SK-N-SH treated with all-trans-retinoic acid at 6 μM for 48 hours (cell line): ENCODE data around the gene PAPOLA.
A peak's percentile ranks its signal among the peaks of the same experiment; 100 is the strongest.

Source experiments
- ATAC-seq: fragments of 200-7000 bp; cut with Tn5 transposase; 3 replicates; pipeline ENCODE4 v1.9.1; 2020; ENCODE audit warnings: mild to moderate bottlenecking, moderate library complexity
- BACH2 ChIP-seq: fragments of 250-450 bp; sonication (Bioruptor Pico); IDR thresholded peaks from 2 replicates; pipeline ENCODE4 v1.9.0; 2021; ENCODE audit warnings: mild to moderate bottlenecking, borderline replicate concordance
- CSRNP3 ChIP-seq: fragments of 250-450 bp; sonication (Bioruptor Pico); IDR thresholded peaks from 2 replicates; pipeline ENCODE4 v1.5.1; 2021; ENCODE audit warnings: mild to moderate bottlenecking, moderate library complexity
- ESRRG ChIP-seq: fragments of 250-450 bp; sonication (Bioruptor Pico); IDR thresholded peaks from 2 replicates; pipeline ENCODE4 v1.6.1; 2021; ENCODE audit warnings: mild to moderate bottlenecking
- GLIS3 ChIP-seq: fragments of 250-450 bp; sonication (Bioruptor Pico); IDR thresholded peaks from 2 replicates; pipeline ENCODE4 v1.5.0; 2020; ENCODE audit warnings: mild to moderate bottlenecking, moderate library complexity
- OSR1 ChIP-seq: fragments of 250-450 bp; sonication (Bioruptor Pico); IDR thresholded peaks from 2 replicates; pipeline ENCODE4 v1.8.0; 2022; ENCODE audit warnings: moderate library complexity, mild to moderate bottlenecking, inconsistent platforms
- PATZ1 ChIP-seq: fragments of 250-450 bp; sonication (Bioruptor Pico); IDR thresholded peaks from 2 replicates; pipeline ENCODE4 v1.8.0; 2020; ENCODE audit warnings: mild to moderate bottlenecking, moderate library complexity, borderline replicate concordance
- POU6F1 ChIP-seq: fragments of 250-450 bp; sonication (Bioruptor Pico); IDR thresholded peaks from 2 replicates; pipeline ENCODE4 v1.8.0; 2021; ENCODE audit warnings: low read depth, mild to moderate bottlenecking, moderate library complexity, borderline replicate concordance
- PPARA ChIP-seq: fragments of 250-450 bp; sonication (Bioruptor Pico); IDR thresholded peaks from 2 replicates; pipeline ENCODE4 v1.5.0; 2020; ENCODE audit warnings: mild to moderate bottlenecking, borderline replicate concordance
- RARB ChIP-seq: fragments of 250-450 bp; sonication (Bioruptor Pico); IDR thresholded peaks from 2 replicates; pipeline ENCODE4 v1.8.0; 2021; ENCODE audit warnings: mild to moderate bottlenecking, moderate library complexity
- SNAI2 ChIP-seq: fragments of 250-450 bp; sonication (Bioruptor Pico); IDR thresholded peaks from 2 replicates; pipeline ENCODE4 v1.5.0; 2020; ENCODE audit warnings: mild to moderate bottlenecking, moderate library complexity
- ZFP3 ChIP-seq: fragments of 250-450 bp; sonication (Bioruptor Pico); IDR thresholded peaks from 2 replicates; pipeline ENCODE4 v1.5.0; 2020; ENCODE audit warnings: mild to moderate bottlenecking, moderate library complexity
- ZNF565 ChIP-seq: fragments of 450-650 bp; formaldehyde crosslinking; conservative IDR thresholded peaks from 2 replicates; pipeline ENCODE4 v1.5.0; 2020; ENCODE audit warnings: low read depth, mild to moderate bottlenecking, moderate library complexity
- ZNF70 ChIP-seq: fragments of 450-650 bp; formaldehyde crosslinking; IDR thresholded peaks from 2 replicates; pipeline ENCODE4 v1.5.0; 2020; ENCODE audit warnings: mild to moderate bottlenecking, moderate library complexity
- ZNF8 ChIP-seq: fragments of 450-650 bp; formaldehyde crosslinking; IDR thresholded peaks from 2 replicates; pipeline ENCODE4 v1.5.0; 2020; ENCODE audit warnings: mild to moderate bottlenecking, moderate library complexity
- TF ChIP-seq, protein P1 (sequence below): fragments of 250-450 bp; sonication (Bioruptor Pico); IDR thresholded peaks from 2 replicates; pipeline ENCODE4 v1.5.0; 2020; ENCODE audit warnings: mild to moderate bottlenecking, moderate library complexity
- TF ChIP-seq, protein P2 (sequence below): fragments of 250-450 bp; sonication (Bioruptor Pico); IDR thresholded peaks from 2 replicates; pipeline ENCODE4 v1.5.1; 2020; ENCODE audit warnings: low read depth, mild to moderate bottlenecking, moderate library complexity

The PAPOLA gene

GRCh38 chr14:96584199-96584906 lies 82.2 kb downstream of the PAPOLA start:
- peak; percentile 91 for ATAC-seq
- TF ChIP-seq ZFP3 (CRISPR knock-in tag) (no peak), PPARA (no peak), ZNF70 (no peak), SNAI2 (CRISPR knock-in tag) (no peak), ZNF8 (CRISPR knock-in tag) (no peak), CSRNP3 (no peak), POU6F1 (no peak), PATZ1 (CRISPR knock-in tag) (no peak), RARB (CRISPR knock-in tag) (no peak), OSR1 (no peak), ZNF565 (CRISPR knock-in tag) (no peak)
- TF ChIP-seq, protein P1, sequence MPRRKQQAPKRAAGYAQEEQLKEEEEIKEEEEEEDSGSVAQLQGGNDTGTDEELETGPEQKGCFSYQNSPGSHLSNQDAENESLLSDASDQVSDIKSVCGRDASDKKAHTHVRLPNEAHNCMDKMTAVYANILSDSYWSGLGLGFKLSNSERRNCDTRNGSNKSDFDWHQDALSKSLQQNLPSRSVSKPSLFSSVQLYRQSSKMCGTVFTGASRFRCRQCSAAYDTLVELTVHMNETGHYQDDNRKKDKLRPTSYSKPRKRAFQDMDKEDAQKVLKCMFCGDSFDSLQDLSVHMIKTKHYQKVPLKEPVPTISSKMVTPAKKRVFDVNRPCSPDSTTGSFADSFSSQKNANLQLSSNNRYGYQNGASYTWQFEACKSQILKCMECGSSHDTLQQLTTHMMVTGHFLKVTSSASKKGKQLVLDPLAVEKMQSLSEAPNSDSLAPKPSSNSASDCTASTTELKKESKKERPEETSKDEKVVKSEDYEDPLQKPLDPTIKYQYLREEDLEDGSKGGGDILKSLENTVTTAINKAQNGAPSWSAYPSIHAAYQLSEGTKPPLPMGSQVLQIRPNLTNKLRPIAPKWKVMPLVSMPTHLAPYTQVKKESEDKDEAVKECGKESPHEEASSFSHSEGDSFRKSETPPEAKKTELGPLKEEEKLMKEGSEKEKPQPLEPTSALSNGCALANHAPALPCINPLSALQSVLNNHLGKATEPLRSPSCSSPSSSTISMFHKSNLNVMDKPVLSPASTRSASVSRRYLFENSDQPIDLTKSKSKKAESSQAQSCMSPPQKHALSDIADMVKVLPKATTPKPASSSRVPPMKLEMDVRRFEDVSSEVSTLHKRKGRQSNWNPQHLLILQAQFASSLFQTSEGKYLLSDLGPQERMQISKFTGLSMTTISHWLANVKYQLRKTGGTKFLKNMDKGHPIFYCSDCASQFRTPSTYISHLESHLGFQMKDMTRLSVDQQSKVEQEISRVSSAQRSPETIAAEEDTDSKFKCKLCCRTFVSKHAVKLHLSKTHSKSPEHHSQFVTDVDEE (CRISPR knock-in tag): no peak
- TF ChIP-seq, protein P2, sequence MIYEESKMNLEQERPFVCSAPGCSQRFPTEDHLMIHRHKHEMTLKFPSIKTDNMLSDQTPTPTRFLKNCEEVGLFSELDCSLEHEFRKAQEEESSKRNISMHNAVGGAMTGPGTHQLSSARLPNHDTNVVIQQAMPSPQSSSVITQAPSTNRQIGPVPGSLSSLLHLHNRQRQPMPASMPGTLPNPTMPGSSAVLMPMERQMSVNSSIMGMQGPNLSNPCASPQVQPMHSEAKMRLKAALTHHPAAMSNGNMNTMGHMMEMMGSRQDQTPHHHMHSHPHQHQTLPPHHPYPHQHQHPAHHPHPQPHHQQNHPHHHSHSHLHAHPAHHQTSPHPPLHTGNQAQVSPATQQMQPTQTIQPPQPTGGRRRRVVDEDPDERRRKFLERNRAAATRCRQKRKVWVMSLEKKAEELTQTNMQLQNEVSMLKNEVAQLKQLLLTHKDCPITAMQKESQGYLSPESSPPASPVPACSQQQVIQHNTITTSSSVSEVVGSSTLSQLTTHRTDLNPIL (CRISPR knock-in tag): no peak

- ATAC-seq: no peak
- TF ChIP-seq ZNF8 (CRISPR knock-in tag): no peak
- TF ChIP-seq SNAI2 (CRISPR knock-in tag): no peak
- no peak for TF ChIP-seq PATZ1 (CRISPR knock-in tag)
- no peak for TF ChIP-seq ESRRG (CRISPR knock-in tag)
Measured at GRCh38 chr14:96584907-96585671, 82.9 kb downstream of the PAPOLA start.

- ATAC-seq: no peak
Measured at GRCh38 chr14:96585672-96586013, 83.5 kb downstream of the PAPOLA start.

More at GRCh38 chr14:96585672-96586013, 83.5 kb downstream of the PAPOLA start:
- TF ChIP-seq ZNF565 (CRISPR knock-in tag) (no peak), BACH2 (CRISPR knock-in tag) (no peak), GLIS3 (no peak), ZFP3 (CRISPR knock-in tag) (no peak), POU6F1 (no peak)
